Neural cell (in vitro differentiated cells): Measurements from ENCODE around the gene TMEM30A. TPM values are rescaled to one million over a fixed set of nuclear protein-coding genes. Genes with fewer than 3 reads are reported as not detected.

Source experiments
- H2AFZ ChIP-seq: fragments of 200-600, 300-800 bp; sonication (generic), shearing (Covaris generic); 2 replicates; pipeline ENCODE4 v1.6.0; 2014; ENCODE audit warnings: low read depth, mild to moderate bottlenecking, antibody characterized with exemption, low read length, moderate library complexity
- H3F3A ChIP-seq: fragments of 200-600 bp; shearing (Covaris generic); 2 replicates; pipeline ENCODE4 v1.6.1; 2016; ENCODE audit warnings: mild to moderate bottlenecking, moderate library complexity, mixed read lengths, antibody characterized with exemption, low read length; ENCODE audit not compliant: insufficient read depth, poor library complexity, severe bottlenecking
- H3K27ac ChIP-seq: fragments of 200-600, 300-800 bp; sonication (generic), shearing (Covaris generic); 2 replicates; pipeline ENCODE4 v1.5.1; 2014; ENCODE audit warnings: mild to moderate bottlenecking, low read length, moderate library complexity
- H3K27me3 ChIP-seq: fragments of 300-800, 200-600 bp; sonication (generic), shearing (Covaris generic); 2 replicates; pipeline ENCODE4 v1.6.0; 2014; ENCODE audit warnings: mild to moderate bottlenecking, low read depth, low read length, moderate library complexity; ENCODE audit not compliant: insufficient read depth
- H3K36me3 ChIP-seq: fragments of 300-800, 200-600 bp; sonication (generic), shearing (Covaris generic); 2 replicates; pipeline ENCODE4 v1.5.1; 2014; ENCODE audit warnings: mild to moderate bottlenecking, antibody characterized with exemption, low read length, moderate library complexity; ENCODE audit not compliant: insufficient read depth
- H3K4me2 ChIP-seq: fragments of 300-800, 200-600 bp; sonication (generic), shearing (Covaris generic); 2 replicates; pipeline ENCODE4 v1.6.0; 2014; ENCODE audit warnings: mild to moderate bottlenecking, low read length
- H3K4me3 ChIP-seq: fragments of 300-800, 200-600 bp; sonication (generic), shearing (Covaris generic); 2 replicates; pipeline ENCODE4 v1.5.1; 2014; ENCODE audit warnings: mild to moderate bottlenecking, low read length, moderate library complexity
- H3K79me2 ChIP-seq: fragments of 200-600 bp; shearing (Covaris generic); replicated peaks from 2 replicates; pipeline ENCODE4 v1.6.0; 2014; ENCODE audit warnings: mild to moderate bottlenecking, low read length, moderate library complexity; ENCODE audit not compliant: insufficient read depth
- H3K9ac ChIP-seq: fragments of 300-800, 200-600 bp; sonication (generic), shearing (Covaris generic); 2 replicates; pipeline ENCODE4 v1.6.1; 2016; ENCODE audit warnings: mild to moderate bottlenecking, low read length, mixed read lengths
- H3K9me2 ChIP-seq: fragments of 200-600 bp; shearing (Covaris generic); 2 replicates; pipeline ENCODE4 v1.6.1; 2016; ENCODE audit warnings: mild to moderate bottlenecking, low read length, mixed read lengths; ENCODE audit not compliant: insufficient read depth
- H3K9me3 ChIP-seq: fragments of 200-600, 300-800 bp; sonication (generic), shearing (Covaris generic); 2 replicates; pipeline ENCODE4 v1.6.1; 2016; ENCODE audit warnings: mild to moderate bottlenecking, mixed run types, low read length, moderate library complexity, mixed read lengths
- H4K20me1 ChIP-seq: fragments of 200-600 bp; shearing (Covaris generic); 2 replicates; pipeline ENCODE4 v1.6.1; 2016; ENCODE audit warnings: mild to moderate bottlenecking, mixed run types; ENCODE audit not compliant: insufficient read depth
- CTCF ChIP-seq: fragments of 450-650 bp; IDR thresholded peaks from 2 replicates; pipeline ENCODE4 v1.5.1; 2014; ENCODE audit warnings: antibody characterized with exemption, mild to moderate bottlenecking, moderate library complexity; ENCODE audit not compliant: poor library complexity, severe bottlenecking
- EP300 ChIP-seq: fragments of 450-650 bp; conservative IDR thresholded peaks from 2 replicates; pipeline ENCODE4 v1.6.1; 2014; ENCODE audit warnings: antibody characterized with exemption, mild to moderate bottlenecking, moderate library complexity; ENCODE audit not compliant: poor library complexity, severe bottlenecking
- EZH2 ChIP-seq: fragments of 200-600, 300-800 bp; shearing (Covaris generic), sonication (generic); IDR thresholded peaks from 2 replicates; pipeline ENCODE4 v1.6.1; 2014; ENCODE audit warnings: antibody characterized with exemption, low read length, borderline replicate concordance, mild to moderate bottlenecking; ENCODE audit not compliant: insufficient read depth, poor library complexity, severe bottlenecking
- MXI1 ChIP-seq: fragments of 450-650 bp; conservative IDR thresholded peaks from 2 replicates; pipeline ENCODE4 v1.6.1; 2014; ENCODE audit warnings: antibody characterized with exemption, mild to moderate bottlenecking; ENCODE audit not compliant: poor library complexity, severe bottlenecking
- POLR2AphosphoS5 ChIP-seq: IDR thresholded peaks from 2 replicates; pipeline ENCODE4 v1.6.1; 2012
- RAD21 ChIP-seq: fragments of 450-650 bp; conservative IDR thresholded peaks from 2 replicates; pipeline ENCODE4 v1.6.1; 2014; ENCODE audit warnings: antibody characterized with exemption, mild to moderate bottlenecking, moderate library complexity
- REST ChIP-seq: IDR thresholded peaks from 2 replicates; pipeline ENCODE4 v1.6.1; 2012; ENCODE audit warnings: borderline replicate concordance
- SMC3 ChIP-seq: fragments of 450-650 bp; conservative IDR thresholded peaks from 2 replicates; pipeline ENCODE4 v1.6.1; 2014; ENCODE audit warnings: antibody characterized with exemption, mild to moderate bottlenecking, moderate library complexity; ENCODE audit not compliant: poor library complexity
- TAF1 ChIP-seq: IDR thresholded peaks from 2 replicates; pipeline ENCODE4 v1.6.1; 2012; ENCODE audit warnings: low read depth
- polyA plus RNA-seq: library from polyadenylated mRNA; depleted of rRNA; stranded (reverse); fragments of >200 nt; gene quantifications from 2 replicates; pipeline ENCODE4 v1.2.3, GENCODE V29; 2014

The TMEM30A gene
- polyA plus RNA-seq, 1 donor from 2014 or later, result 110 TPM

- TF ChIP-seq POLR2AphosphoS5 (no peak), EP300 (no peak), RAD21 (no peak), EZH2 (no peak), REST (no peak), MXI1 (no peak), SMC3 (no peak), TAF1 (no peak), CTCF (no peak)
- no peaks in the 10 kb centered on the region for H3F3A ChIP-seq
- no peak overlapping the region for H3K4me2 ChIP-seq
- H2AFZ ChIP-seq, result no peak overlapping the region
- no peak overlapping the region for H3K27ac ChIP-seq
- no peaks in the 10 kb centered on the region for H3K79me2 ChIP-seq
- no peaks in the 10 kb centered on the region for H3K9me3 ChIP-seq
- H3K9me2 ChIP-seq, result no peaks in the 10 kb centered on the region
- H3K36me3 ChIP-seq, result no peaks in the 10 kb centered on the region
- no peaks in the 10 kb centered on the region for H4K20me1 ChIP-seq
- H3K4me3 ChIP-seq, result no peak overlapping the region
- H3K27me3 ChIP-seq, result no peaks in the 10 kb centered on the region
- H3K9ac ChIP-seq, result no peak overlapping the region
These were observed 17.7 kb upstream of the TMEM30A start for GRCh38 chr6:75302280-75302679.

- H3K9ac ChIP-seq, result no peak overlapping the region
- H3K4me3 ChIP-seq, result no peak overlapping the region
- no peaks in the 10 kb centered on the region for H3K9me2 ChIP-seq
- H3K79me2 ChIP-seq, result no peaks in the 10 kb centered on the region
- H4K20me1 ChIP-seq, result no peaks in the 10 kb centered on the region
- no peaks in the 10 kb centered on the region for H3K36me3 ChIP-seq
- no peak overlapping the region for H3K4me2 ChIP-seq
- H3K27me3 ChIP-seq, result no peaks in the 10 kb centered on the region
- H2AFZ ChIP-seq, result no peak overlapping the region
- no peak overlapping the region for H3K27ac ChIP-seq
- H3F3A ChIP-seq, result no peaks in the 10 kb centered on the region
- no peaks in the 10 kb centered on the region for H3K9me3 ChIP-seq
- TF ChIP-seq SMC3 (no peak), POLR2AphosphoS5 (no peak), RAD21 (no peak)
These were observed 16.9 kb upstream of the TMEM30A start for GRCh38 chr6:75301537-75301936.

GRCh38 chr6:75301088-75301487 lies 16.5 kb upstream of the TMEM30A start:
- TF ChIP-seq MXI1, result no peak
- no peak for TF ChIP-seq EP300
- no peak for TF ChIP-seq EZH2
- TF ChIP-seq POLR2AphosphoS5, result no peak
- H3K4me3 ChIP-seq, result no peak overlapping the region
- no peak overlapping the region for H2AFZ ChIP-seq
- no peak overlapping the region for H3K4me2 ChIP-seq
- H4K20me1 ChIP-seq, result no peaks in the 10 kb centered on the region
- H3K27ac ChIP-seq, result no peak overlapping the region
- no peaks in the 10 kb centered on the region for H3K9me2 ChIP-seq
- H3K79me2 ChIP-seq, result no peaks in the 10 kb centered on the region
- no peaks in the 10 kb centered on the region for H3K36me3 ChIP-seq
- no peaks in the 10 kb centered on the region for H3K9me3 ChIP-seq
- no peaks in the 10 kb centered on the region for H3K27me3 ChIP-seq
- H3F3A ChIP-seq, result no peaks in the 10 kb centered on the region
- H3K9ac ChIP-seq, result no peak overlapping the region
